Breast epithelium (tissue), 4 donors: ENCODE results near the gene COG8. TPM values are rescaled to one million over a fixed set of nuclear protein-coding genes. Genes with fewer than 3 reads are reported as not detected.

ENCODE experiments used
- DNase-seq, 2 donors: peaks; one replicate each; pipeline ENCODE4 v3.0.0-alpha.2; 2019; ENCODE audit warnings: low spot score in 2 of 2
- H3K27ac ChIP-seq, 2 donors: fragments of 200-600 bp; sonication (generic) in 1 of 2; one replicate each; pipeline ENCODE4 v1.5.1; 2016 to 2019; ENCODE audit warnings: mild to moderate bottlenecking in 1 of 2
- H3K27me3 ChIP-seq, 2 donors: fragments of 200-600 bp; sonication (generic) in 1 of 2; one replicate each; pipeline versions ENCODE4 v1.5.1 to v1.6.0; 2017 to 2019; ENCODE audit warnings: control low read depth in 1 of 2, mild to moderate bottlenecking in 1 of 2
- H3K36me3 ChIP-seq: fragments of 200-600 bp; one replicate; pipeline ENCODE4 v1.5.1; 2019
- H3K4me1 ChIP-seq, 2 donors: fragments of 200-600 bp; sonication (generic); one replicate each; pipeline ENCODE4 v1.5.1; 2016 to 2019; ENCODE audit warnings: control low read depth in 1 of 2
- H3K4me3 ChIP-seq, 3 donors: fragments of 200-600 bp; sonication (generic); 1 replicate in 2 of 3; 2 replicates in 1 of 3; pipeline ENCODE4 v1.5.1; 2016 to 2019; ENCODE audit warnings: mild to moderate bottlenecking in 3 of 3, moderate library complexity in 2 of 3
- H3K9me3 ChIP-seq, 2 donors: fragments of 200-600 bp; sonication (generic) in 1 of 2; one replicate each; pipeline ENCODE4 v1.5.1; 2016 to 2019; ENCODE audit warnings: control low read depth in 1 of 2
- POLR2A ChIP-seq: fragments of 450-650 bp; IDR thresholded peaks from one replicate; pipeline ENCODE4 v1.6.1; 2016; ENCODE audit warnings: antibody characterized with exemption, mild to moderate bottlenecking, moderate library complexity
- POLR2AphosphoS5 ChIP-seq, 3 donors: sonication (generic); formaldehyde crosslinking; IDR thresholded peaks; one replicate each; pipeline ENCODE4 v1.6.1; 2017; ENCODE audit warnings: antibody characterized with exemption in 3 of 3
- intact Hi-C: fragments of 100-400 bp; cut with DNase I; formaldehyde crosslinking; loops from one replicate; pipeline ENCODE4 v1.15.1; 2023; ENCODE audit warnings: low total_unique reads
- total RNA-seq, 3 donors: library from RNA; depleted of rRNA; stranded (reverse); fragments of >200 nt; gene quantifications; one replicate each; pipeline ENCODE4 v1.1.0, GENCODE V29; 2016
- TF ChIP-seq, protein P1 (sequence below), 3 donors: fragments of 450-650 bp; IDR thresholded peaks; one replicate each; pipeline ENCODE4 v1.5.1; 2016 to 2017; ENCODE audit warnings: antibody characterized with exemption in 3 of 3, mild to moderate bottlenecking in 3 of 3, moderate library complexity in 3 of 3

COG8 gene
- total RNA-seq, 3 donors from 2014 or later = 40.2 to 52.8 (median 44.9) TPM

GRCh38 chr16:69324585-69325253 is 14.6 kb downstream of the COG8 start:
- Histone ChIP-seq H3K27me3 (no peaks in the 10 kb centered on the region), H3K36me3 (peaks cover 9% of the 10 kb centered on the region), H3K4me3 (no peak overlapping the region), H3K27ac (no peak overlapping the region), H3K4me1 (peaks cover 4 to 12% of the 10 kb centered on the region in 2 donors), H3K9me3 (no peaks in the 10 kb centered on the region)
- DNase-seq = no peak
- TF ChIP-seq, protein P1, sequence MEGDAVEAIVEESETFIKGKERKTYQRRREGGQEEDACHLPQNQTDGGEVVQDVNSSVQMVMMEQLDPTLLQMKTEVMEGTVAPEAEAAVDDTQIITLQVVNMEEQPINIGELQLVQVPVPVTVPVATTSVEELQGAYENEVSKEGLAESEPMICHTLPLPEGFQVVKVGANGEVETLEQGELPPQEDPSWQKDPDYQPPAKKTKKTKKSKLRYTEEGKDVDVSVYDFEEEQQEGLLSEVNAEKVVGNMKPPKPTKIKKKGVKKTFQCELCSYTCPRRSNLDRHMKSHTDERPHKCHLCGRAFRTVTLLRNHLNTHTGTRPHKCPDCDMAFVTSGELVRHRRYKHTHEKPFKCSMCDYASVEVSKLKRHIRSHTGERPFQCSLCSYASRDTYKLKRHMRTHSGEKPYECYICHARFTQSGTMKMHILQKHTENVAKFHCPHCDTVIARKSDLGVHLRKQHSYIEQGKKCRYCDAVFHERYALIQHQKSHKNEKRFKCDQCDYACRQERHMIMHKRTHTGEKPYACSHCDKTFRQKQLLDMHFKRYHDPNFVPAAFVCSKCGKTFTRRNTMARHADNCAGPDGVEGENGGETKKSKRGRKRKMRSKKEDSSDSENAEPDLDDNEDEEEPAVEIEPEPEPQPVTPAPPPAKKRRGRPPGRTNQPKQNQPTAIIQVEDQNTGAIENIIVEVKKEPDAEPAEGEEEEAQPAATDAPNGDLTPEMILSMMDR (IDR thresholded peaks at IDR 0.05) = no peak
- no peak for TF ChIP-seq POLR2AphosphoS5 (IDR thresholded peaks at IDR 0.05)
- no peak for TF ChIP-seq POLR2A
- intact Hi-C loops = no loop called here

- H3K27ac ChIP-seq = no peak overlapping the region
- peaks cover 0 to 10% of the 10 kb centered on the region in 2 donors for H3K4me1 ChIP-seq
- peak in 1 of 2 donors; percentile 53 for DNase-seq
- H3K36me3 ChIP-seq = peaks cover 16% of the 10 kb centered on the region
- intact Hi-C loops = no loop called here
- no peaks in the 10 kb centered on the region for H3K9me3 ChIP-seq
- H3K4me3 ChIP-seq = no peak overlapping the region
- no peak for TF ChIP-seq POLR2AphosphoS5 (IDR thresholded peaks at IDR 0.05)
- TF ChIP-seq, protein P1 (IDR thresholded peaks at IDR 0.05) = no peak
- TF ChIP-seq POLR2A = no peak
- no peaks in the 10 kb centered on the region for H3K27me3 ChIP-seq
Observed at GRCh38 chr16:69324013-69324531, 15.3 kb downstream of the COG8 start.

- TF ChIP-seq POLR2AphosphoS5 (IDR thresholded peaks at IDR 0.05) (no peak), POLR2A (no peak)
- TF ChIP-seq, protein P1 (IDR thresholded peaks at IDR 0.05) = no peak
- peaks cover 0 to 3% of the 10 kb centered on the region in 2 donors for H3K4me1 ChIP-seq
- peaks cover 22% of the 10 kb centered on the region for H3K36me3 ChIP-seq
- H3K9me3 ChIP-seq = no peaks in the 10 kb centered on the region
- intact Hi-C loops = no loop called here
- H3K27ac ChIP-seq = no peak overlapping the region
- no peak for DNase-seq
- no peaks in the 10 kb centered on the region for H3K27me3 ChIP-seq
- H3K4me3 ChIP-seq = no peak overlapping the region
Observed at GRCh38 chr16:69323415-69323814, 15.9 kb downstream of the COG8 start.

- Histone ChIP-seq H3K27ac (no peak overlapping the region), H3K9me3 (no peaks in the 10 kb centered on the region), H3K27me3 (no peaks in the 10 kb centered on the region), H3K4me1 (no peaks in the 10 kb centered on the region), H3K4me3 (no peak overlapping the region), H3K36me3 (peaks cover 22% of the 10 kb centered on the region)
- DNase-seq = no peak
- TF ChIP-seq, protein P1 (IDR thresholded peaks at IDR 0.05) = no peak
- no peak for TF ChIP-seq POLR2A
- no peak for TF ChIP-seq POLR2AphosphoS5 (IDR thresholded peaks at IDR 0.05)
- intact Hi-C loops = no loop called here
Observed at GRCh38 chr16:69322343-69322742, 17.0 kb downstream of the COG8 start.

DNA sequence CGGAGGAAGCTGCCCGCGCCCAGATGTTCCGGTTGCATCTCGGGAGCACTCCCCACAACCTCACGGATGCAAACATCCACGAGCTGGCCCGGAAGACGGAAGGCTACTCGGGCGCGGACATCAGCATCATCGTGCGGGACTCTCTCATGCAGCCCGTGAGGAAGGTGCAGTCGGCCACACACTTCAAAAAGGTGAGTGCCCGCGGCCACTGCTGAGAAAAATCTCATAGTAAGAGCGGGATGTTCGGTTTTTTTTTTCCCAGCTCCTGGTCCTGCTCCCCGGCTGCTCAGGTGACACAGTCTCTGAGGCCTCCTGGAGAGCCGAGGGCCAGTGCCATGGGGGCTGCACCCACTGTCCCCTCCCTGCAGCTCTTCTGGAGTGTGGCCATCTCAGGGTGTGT is 18.3 kb downstream of the COG8 start:
- Histone ChIP-seq H3K4me3 (no peak overlapping the region), H3K36me3 (peaks cover 28% of the 10 kb centered on the region), H3K9me3 (no peaks in the 10 kb centered on the region), H3K27ac (no peak overlapping the region), H3K27me3 (no peaks in the 10 kb centered on the region), H3K4me1 (no peaks in the 10 kb centered on the region)
- intact Hi-C loops = no loop called here
- TF ChIP-seq, protein P1 (IDR thresholded peaks at IDR 0.05) = no peak
- TF ChIP-seq POLR2A = no peak
- TF ChIP-seq POLR2AphosphoS5 (IDR thresholded peaks at IDR 0.05) = no peak
- no peak for DNase-seq
